Immature natural killer cell (primary cell): Measurements from ENCODE around the gene ORAI3. TPM values are rescaled to one million over a fixed set of nuclear protein-coding genes. Genes with fewer than 3 reads are reported as not detected.

Experiments used
- DNase-seq, 3 donors: peaks; one replicate each; pipeline ENCODE4 v3.0.0; 2022; ENCODE audit warnings: mixed read lengths in 1 of 3
- H3K27ac Mint-ChIP-seq, 6 donors: one replicate each; pipeline ENCODE4 v1.8.0; 2020; ENCODE audit warnings: mixed read lengths in 6 of 6, mild to moderate bottlenecking in 5 of 6, inconsistent platforms in 4 of 6, moderate library complexity in 3 of 6
- H3K27me3 Mint-ChIP-seq, 3 donors: one replicate each; pipeline ENCODE4 v1.8.0; 2020 to 2021; ENCODE audit warnings: low read depth in 3 of 3, mild to moderate bottlenecking in 3 of 3, mixed read lengths in 3 of 3, moderate library complexity in 3 of 3, inconsistent platforms in 1 of 3
- H3K36me3 Mint-ChIP-seq, 3 donors: one replicate each; pipeline ENCODE4 v1.8.0; 2020; ENCODE audit warnings: mixed read lengths in 3 of 3, inconsistent platforms in 2 of 3, mild to moderate bottlenecking in 2 of 3
- H3K4me1 Mint-ChIP-seq, 2 donors: one replicate each; pipeline ENCODE4 v1.8.0; 2020; ENCODE audit warnings: inconsistent platforms in 2 of 2, mild to moderate bottlenecking in 2 of 2, mixed read lengths in 2 of 2, moderate library complexity in 1 of 2
- H3K4me3 Mint-ChIP-seq, 5 donors: one replicate each; pipeline ENCODE4 v1.8.0; 2020; ENCODE audit warnings: mild to moderate bottlenecking in 5 of 5, mixed read lengths in 5 of 5, inconsistent platforms in 3 of 5, moderate library complexity in 3 of 5
- H3K9me3 Mint-ChIP-seq, 6 donors: one replicate each; pipeline ENCODE4 v1.8.0; 2020; ENCODE audit warnings: mild to moderate bottlenecking in 6 of 6, mixed read lengths in 6 of 6, inconsistent platforms in 4 of 6, moderate library complexity in 3 of 6
- polyA plus RNA-seq, 3 donors: library from polyadenylated mRNA; unstranded; fragments of 300-500 nt; fragmentation: Illumina TruSeq; gene quantifications; one replicate each; pipeline ENCODE4 v1.2.3, GENCODE V29; 2021

ORAI3 gene
- polyA plus RNA-seq, 3 donors from 2014 or later, result 31.4 to 50.0 (median 40.3) TPM

DNA sequence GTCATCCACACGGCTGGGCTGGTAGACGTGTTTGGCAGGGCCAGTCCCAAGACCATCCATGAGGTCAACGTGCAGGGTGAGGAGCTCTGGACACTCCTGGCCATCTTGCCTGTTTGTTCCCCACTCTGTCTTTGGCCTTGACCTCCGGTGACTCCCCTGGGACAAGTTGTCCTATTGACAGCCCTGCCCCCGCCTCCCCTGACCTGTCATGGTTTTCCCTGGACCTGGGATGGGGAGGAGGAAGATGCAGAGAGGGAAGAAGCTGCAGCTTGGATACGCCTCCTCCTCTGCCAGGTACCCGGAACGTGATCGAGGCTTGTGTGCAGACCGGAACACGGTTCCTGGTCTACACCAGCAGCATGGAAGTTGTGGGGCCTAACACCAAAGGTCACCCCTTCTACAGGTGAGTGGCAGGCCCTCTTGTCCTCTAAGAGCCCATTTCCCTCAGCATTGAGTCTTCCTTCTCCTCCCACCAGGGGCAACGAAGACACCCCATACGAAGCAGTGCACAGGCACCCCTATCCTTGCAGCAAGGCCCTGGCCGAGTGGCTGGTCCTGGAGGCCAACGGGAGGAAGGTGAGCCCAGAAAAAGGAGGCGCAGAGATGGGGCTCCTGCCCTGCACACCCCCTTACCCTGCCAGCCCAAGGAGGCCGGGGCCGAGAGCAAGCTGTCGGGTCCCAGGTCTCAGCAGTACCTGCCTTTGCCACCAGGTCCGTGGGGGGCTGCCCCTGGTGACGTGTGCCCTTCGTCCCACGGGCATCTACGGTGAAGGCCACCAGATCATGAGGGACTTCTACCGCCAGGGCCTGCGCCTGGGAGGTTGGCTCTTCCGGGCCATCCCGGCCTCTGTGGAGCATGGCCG, 37.5 kb downstream of the ORAI3 start:
- Mint-ChIP-seq H3K36me3 (no peaks in the 10 kb centered on the region), H3K4me1 (no peaks in the 10 kb centered on the region), H3K4me3 (no peak overlapping the region), H3K27ac (no peak overlapping the region), H3K9me3 (no peaks in the 10 kb centered on the region), H3K27me3 (peaks cover 0 to 5% (median 2%) of the 10 kb centered on the region in 3 donors)
- DNase-seq, result no peak

GRCh38 chr16:30987581-30988190, 38.8 kb downstream of the ORAI3 start:
- Mint-ChIP-seq H3K36me3 (no peaks in the 10 kb centered on the region), H3K4me3 (no peak overlapping the region), H3K27ac (no peak overlapping the region), H3K27me3 (peaks cover 0 to 3% (median 0%) of the 10 kb centered on the region in 3 donors), H3K9me3 (no peaks in the 10 kb centered on the region), H3K4me1 (peaks cover 0 to under 1% of the 10 kb centered on the region in 2 donors)
- DNase-seq, result no peak

- Mint-ChIP-seq H3K27me3 (peaks cover 0 to 4% (median 1%) of the 10 kb centered on the region in 3 donors), H3K9me3 (no peaks in the 10 kb centered on the region), H3K4me3 (no peak overlapping the region), H3K4me1 (peaks cover 0 to 4% of the 10 kb centered on the region in 2 donors), H3K36me3 (no peaks in the 10 kb centered on the region), H3K27ac (no peak overlapping the region)
- DNase-seq, result no peak
Observed at GRCh38 chr16:30989469-30990047, 40.7 kb downstream of the ORAI3 start.

DNA sequence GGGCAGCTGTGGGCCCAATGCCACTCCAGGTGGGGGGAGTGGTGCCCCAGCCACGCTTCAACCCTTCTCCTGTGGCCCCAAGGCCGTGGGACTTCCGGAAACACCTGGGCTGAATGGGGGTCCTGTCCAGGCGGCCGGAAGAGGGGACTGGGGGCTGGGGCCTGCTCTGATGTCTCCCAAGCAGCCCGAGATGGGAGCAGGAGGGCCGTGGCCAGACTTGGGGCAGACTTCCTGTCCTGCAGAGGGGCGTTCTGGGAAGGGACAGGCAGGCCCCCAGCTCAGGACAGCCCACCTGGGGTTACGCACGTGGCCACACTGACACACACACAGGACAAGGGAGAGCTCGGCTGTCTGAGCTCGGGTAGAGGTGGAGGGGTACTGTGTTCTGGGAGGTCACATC, 41.2 kb downstream of the ORAI3 start:
- Mint-ChIP-seq H3K27ac (no peak overlapping the region), H3K36me3 (no peaks in the 10 kb centered on the region), H3K4me3 (no peak overlapping the region), H3K27me3 (peaks cover 0 to 4% (median 1%) of the 10 kb centered on the region in 3 donors), H3K4me1 (peaks cover 0 to 4% of the 10 kb centered on the region in 2 donors), H3K9me3 (no peaks in the 10 kb centered on the region)
- no peak for DNase-seq

- Mint-ChIP-seq H3K9me3 (no peaks in the 10 kb centered on the region), H3K4me3 (no peak overlapping the region), H3K4me1 (peaks cover 0 to 4% of the 10 kb centered on the region in 2 donors), H3K27ac (no peak overlapping the region), H3K36me3 (no peaks in the 10 kb centered on the region), H3K27me3 (peaks cover 1 to 4% (median 3%) of the 10 kb centered on the region in 3 donors)
- no peak for DNase-seq
Observed at GRCh38 chr16:30991052-30991451, 42.2 kb downstream of the ORAI3 start.

GRCh38 chr16:30992276-30992780, 43.5 kb downstream of the ORAI3 start:
- Mint-ChIP-seq H3K9me3 (no peaks in the 10 kb centered on the region), H3K27me3 (peaks cover 1 to 6% (median 4%) of the 10 kb centered on the region in 3 donors), H3K36me3 (no peaks in the 10 kb centered on the region), H3K4me1 (peaks cover 4 to 7% of the 10 kb centered on the region in 2 donors), H3K27ac (no peak overlapping the region), H3K4me3 (no peak overlapping the region)
- DNase-seq, result no peak

- Mint-ChIP-seq H3K27ac (no peak overlapping the region), H3K36me3 (no peaks in the 10 kb centered on the region), H3K4me3 (peak overlapping the region in 1 of 5 donors; percentile 27), H3K4me1 (peaks cover 4 to 7% of the 10 kb centered on the region in 2 donors), H3K27me3 (peaks cover 3 to 6% (median 4%) of the 10 kb centered on the region in 3 donors), H3K9me3 (no peaks in the 10 kb centered on the region)
- no peak for DNase-seq
Observed at GRCh38 chr16:30992931-30993816, 44.3 kb downstream of the ORAI3 start.

GRCh38 chr16:30995927-30996323, 47.1 kb downstream of the ORAI3 start:
- Mint-ChIP-seq H3K9me3 (no peaks in the 10 kb centered on the region), H3K4me3 (peak overlapping the region; percentile 47 to 72 (median 54)), H3K36me3 (no peaks in the 10 kb centered on the region), H3K4me1 (peaks cover 4 to 7% of the 10 kb centered on the region in 2 donors), H3K27me3 (peaks cover 3 to 6% (median 6%) of the 10 kb centered on the region in 3 donors), H3K27ac (peak overlapping the region in 1 of 6 donors; percentile 41)
- no peak for DNase-seq

- Mint-ChIP-seq H3K27ac (peak overlapping the region in 2 of 6 donors; percentile 15 to 41), H3K27me3 (peaks cover 3 to 6% (median 6%) of the 10 kb centered on the region in 3 donors), H3K36me3 (no peaks in the 10 kb centered on the region), H3K4me3 (peak overlapping the region; percentile 71 to 81 (median 74)), H3K4me1 (peaks cover 4 to 7% of the 10 kb centered on the region in 2 donors), H3K9me3 (no peaks in the 10 kb centered on the region)
- DNase-seq, result no peak
Observed at GRCh38 chr16:30996324-30996984, 47.6 kb downstream of the ORAI3 start.

GRCh38 chr16:30996985-30997724, 48.3 kb downstream of the ORAI3 start:
- Mint-ChIP-seq H3K4me1 (peaks cover 4 to 7% of the 10 kb centered on the region in 2 donors), H3K36me3 (no peaks in the 10 kb centered on the region), H3K27me3 (peaks cover 4 to 8% (median 6%) of the 10 kb centered on the region in 3 donors), H3K4me3 (peak overlapping the region; percentile 71 to 81 (median 74)), H3K9me3 (no peaks in the 10 kb centered on the region), H3K27ac (peak overlapping the region in 3 of 6 donors; percentile 15 to 83 (median 35))
- peak; percentile 35 to 55 (median 50) for DNase-seq

DNA sequence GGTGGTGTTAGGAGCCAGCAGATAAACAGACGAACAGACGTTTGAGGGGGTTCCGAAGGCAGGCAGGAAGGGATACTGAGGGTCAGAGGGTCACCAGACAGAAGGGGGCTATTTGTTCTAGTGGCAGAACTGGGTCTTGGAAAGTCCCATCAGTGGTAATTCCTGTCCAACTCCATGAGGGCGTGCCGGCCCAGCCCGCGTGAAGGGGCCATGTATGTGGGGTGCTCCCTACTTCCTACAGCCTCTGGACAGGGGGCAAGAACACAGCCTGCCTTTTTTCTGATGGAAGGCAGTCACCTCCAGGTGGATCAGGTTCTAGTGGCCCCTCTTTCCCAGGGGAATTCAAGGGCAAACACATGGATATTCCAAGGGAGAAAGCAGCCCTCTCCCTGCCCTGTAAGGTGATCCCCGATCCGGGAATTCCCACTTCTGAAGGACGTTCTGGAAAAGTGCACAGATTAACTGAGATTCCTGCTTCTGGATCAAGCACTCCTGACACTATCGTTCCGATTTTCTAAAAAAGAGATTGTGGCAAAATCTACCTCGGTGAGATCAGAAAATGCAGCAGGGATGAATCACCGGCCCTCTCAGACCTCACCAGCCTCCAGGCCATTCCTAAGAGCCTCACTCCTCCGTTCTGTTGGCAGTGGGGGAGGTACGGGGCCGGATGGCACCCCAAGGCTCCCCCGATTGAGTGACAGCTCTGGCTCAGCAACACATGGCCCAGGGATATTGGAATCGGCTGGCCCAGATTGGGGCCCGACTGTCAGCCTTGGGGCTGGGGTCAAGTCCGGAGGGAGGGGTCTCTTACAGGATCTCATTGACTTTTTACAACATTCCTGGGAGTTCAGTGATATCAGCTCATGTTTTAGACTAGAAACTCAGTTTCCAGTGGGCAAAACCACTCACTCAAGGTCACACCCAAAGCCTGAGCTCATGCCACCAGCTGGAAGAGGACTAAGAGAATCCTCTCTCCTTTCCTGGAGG, 49.1 kb downstream of the ORAI3 start:
- Mint-ChIP-seq H3K36me3 (no peaks in the 10 kb centered on the region), H3K4me1 (peaks cover under 1 to 7% of the 10 kb centered on the region in 2 donors), H3K4me3 (peak overlapping the region; percentile 58 to 75 (median 69)), H3K27me3 (peaks cover 4 to 8% (median 6%) of the 10 kb centered on the region in 3 donors), H3K27ac (no peak overlapping the region), H3K9me3 (no peaks in the 10 kb centered on the region)
- no peak for DNase-seq
